ENCODE results near the gene CHD2.
"Not testable (repeated sequence)": the region's sequence is repeated elsewhere in the genome, so short reads cannot be mapped to it uniquely, and the experiment has no call there.

The CHD2 gene

GRCh38 chr15:93037820-93038705 lies 137.9 kb downstream of the CHD2 start:
- Histone ChIP-seq H3K9ac (no peak overlapping the region), H3K79me2 (no peaks in the 10 kb centered on the region), H3K4me3 (ENCODE audit: low read depth, low read length) (no peak overlapping the region), H3K4me1 (no peaks in the 10 kb centered on the region), H3K9me3 (ENCODE audit: control insufficient read depth, low read length) (no peaks in the 10 kb centered on the region), H3K4me2 (ENCODE audit: low read length) (no peak overlapping the region), H3K27ac (no peak overlapping the region), H3K27me3 (ENCODE audit: control insufficient read depth, insufficient read depth, low read length) (no peaks in the 10 kb centered on the region), H3K36me3 (ENCODE audit: control insufficient read depth, insufficient read depth, low read length) (no peaks in the 10 kb centered on the region), H2AFZ (no peak overlapping the region)
- TF ChIP-seq, protein P1, sequence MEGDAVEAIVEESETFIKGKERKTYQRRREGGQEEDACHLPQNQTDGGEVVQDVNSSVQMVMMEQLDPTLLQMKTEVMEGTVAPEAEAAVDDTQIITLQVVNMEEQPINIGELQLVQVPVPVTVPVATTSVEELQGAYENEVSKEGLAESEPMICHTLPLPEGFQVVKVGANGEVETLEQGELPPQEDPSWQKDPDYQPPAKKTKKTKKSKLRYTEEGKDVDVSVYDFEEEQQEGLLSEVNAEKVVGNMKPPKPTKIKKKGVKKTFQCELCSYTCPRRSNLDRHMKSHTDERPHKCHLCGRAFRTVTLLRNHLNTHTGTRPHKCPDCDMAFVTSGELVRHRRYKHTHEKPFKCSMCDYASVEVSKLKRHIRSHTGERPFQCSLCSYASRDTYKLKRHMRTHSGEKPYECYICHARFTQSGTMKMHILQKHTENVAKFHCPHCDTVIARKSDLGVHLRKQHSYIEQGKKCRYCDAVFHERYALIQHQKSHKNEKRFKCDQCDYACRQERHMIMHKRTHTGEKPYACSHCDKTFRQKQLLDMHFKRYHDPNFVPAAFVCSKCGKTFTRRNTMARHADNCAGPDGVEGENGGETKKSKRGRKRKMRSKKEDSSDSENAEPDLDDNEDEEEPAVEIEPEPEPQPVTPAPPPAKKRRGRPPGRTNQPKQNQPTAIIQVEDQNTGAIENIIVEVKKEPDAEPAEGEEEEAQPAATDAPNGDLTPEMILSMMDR (IDR thresholded peaks at IDR 0.05): no peak

DNA sequence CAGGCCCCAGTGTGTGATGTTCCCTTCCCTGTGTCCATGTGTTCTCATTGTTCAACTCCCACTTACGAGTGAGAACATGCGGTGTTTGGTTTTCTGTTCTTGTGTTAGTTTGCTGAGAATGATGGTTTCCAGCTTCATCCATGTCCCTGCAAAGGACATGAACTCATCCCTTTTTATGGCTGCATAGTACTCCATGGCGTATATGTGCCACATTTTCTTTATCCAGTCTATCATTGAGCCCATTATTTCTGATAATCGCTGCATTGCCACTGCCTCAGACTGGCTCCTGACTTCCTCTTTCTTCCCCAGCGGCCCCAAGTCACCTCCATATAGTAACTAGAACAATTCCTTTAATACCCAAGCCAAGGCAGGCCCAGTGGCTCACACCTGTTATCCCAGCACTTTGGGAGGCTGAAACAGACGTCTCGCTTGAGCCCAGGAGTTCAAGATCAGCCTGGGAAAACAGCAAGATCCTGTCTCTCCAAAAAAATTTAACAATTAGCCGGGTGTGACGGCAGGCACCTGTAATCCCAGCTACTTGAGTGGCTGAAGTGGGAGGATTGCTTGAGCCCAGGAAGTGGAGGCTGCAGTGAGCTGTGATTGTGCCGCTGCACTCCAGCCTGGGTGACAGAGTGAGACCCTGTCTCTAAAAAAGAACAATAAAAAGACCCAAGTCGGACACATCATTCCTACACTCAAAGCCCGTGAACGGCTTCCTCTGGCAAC lies 139.6 kb downstream of the CHD2 start:
- H3K27me3 ChIP-seq (ENCODE audit: control insufficient read depth, insufficient read depth, low read length); H3K36me3 ChIP-seq (ENCODE audit: control insufficient read depth, insufficient read depth, low read length); H3K79me2 ChIP-seq; H3K27ac ChIP-seq; H3K4me3 ChIP-seq (ENCODE audit: low read depth, low read length); H3K9me3 ChIP-seq (ENCODE audit: control insufficient read depth, low read length); H3K4me2 ChIP-seq (ENCODE audit: low read length); H3K4me1 ChIP-seq; H3K9ac ChIP-seq; H2AFZ ChIP-seq: not testable (repeated sequence)

GRCh38 chr15:93040288-93041158 lies 140.4 kb downstream of the CHD2 start:
- no peaks in the 10 kb centered on the region for H3K79me2 ChIP-seq
- no peak overlapping the region for H2AFZ ChIP-seq
- H3K27ac ChIP-seq: no peak overlapping the region
- H3K4me2 ChIP-seq (ENCODE audit: low read length): no peak overlapping the region
- no peaks in the 10 kb centered on the region for H3K36me3 ChIP-seq (ENCODE audit: control insufficient read depth, insufficient read depth, low read length)
- no peaks in the 10 kb centered on the region for H3K9me3 ChIP-seq (ENCODE audit: control insufficient read depth, low read length)
- no peak overlapping the region for H3K9ac ChIP-seq
- H3K4me3 ChIP-seq (ENCODE audit: low read depth, low read length): no peak overlapping the region
- TF ChIP-seq, protein P1 (IDR thresholded peaks at IDR 0.05): no peak
- H3K4me1 ChIP-seq: no peaks in the 10 kb centered on the region
- no peaks in the 10 kb centered on the region for H3K27me3 ChIP-seq (ENCODE audit: control insufficient read depth, insufficient read depth, low read length)

DNA sequence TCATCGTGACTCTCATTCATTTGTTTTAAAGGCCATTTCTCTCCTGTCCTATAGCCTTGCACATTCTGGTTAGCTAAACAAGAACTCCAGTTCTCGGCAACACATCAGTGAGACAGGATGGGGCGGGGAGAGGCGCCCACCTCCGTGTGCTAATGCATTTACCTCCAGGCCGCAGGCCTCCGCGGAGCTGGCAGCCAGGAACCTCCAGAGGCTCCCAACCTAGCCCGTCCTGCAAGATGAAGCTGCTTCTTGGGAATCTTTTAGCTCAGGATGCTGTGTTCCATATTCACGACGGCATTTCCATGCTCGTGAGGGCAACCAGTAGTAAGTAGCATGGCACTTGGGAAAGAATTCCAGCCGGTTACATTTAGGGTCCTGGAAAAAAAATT lies 141.0 kb downstream of the CHD2 start:
- TF ChIP-seq, protein P1 (IDR thresholded peaks at IDR 0.05): no peak
- Histone ChIP-seq H3K27ac (no peak overlapping the region), H3K79me2 (no peaks in the 10 kb centered on the region), H3K9me3 (ENCODE audit: control insufficient read depth, low read length) (no peaks in the 10 kb centered on the region), H3K4me1 (no peaks in the 10 kb centered on the region), H3K36me3 (ENCODE audit: control insufficient read depth, insufficient read depth, low read length) (no peaks in the 10 kb centered on the region), H3K4me3 (ENCODE audit: low read depth, low read length) (no peak overlapping the region), H2AFZ (no peak overlapping the region), H3K27me3 (ENCODE audit: control insufficient read depth, insufficient read depth, low read length) (no peaks in the 10 kb centered on the region), H3K9ac (no peak overlapping the region), H3K4me2 (ENCODE audit: low read length) (no peak overlapping the region)

DNA sequence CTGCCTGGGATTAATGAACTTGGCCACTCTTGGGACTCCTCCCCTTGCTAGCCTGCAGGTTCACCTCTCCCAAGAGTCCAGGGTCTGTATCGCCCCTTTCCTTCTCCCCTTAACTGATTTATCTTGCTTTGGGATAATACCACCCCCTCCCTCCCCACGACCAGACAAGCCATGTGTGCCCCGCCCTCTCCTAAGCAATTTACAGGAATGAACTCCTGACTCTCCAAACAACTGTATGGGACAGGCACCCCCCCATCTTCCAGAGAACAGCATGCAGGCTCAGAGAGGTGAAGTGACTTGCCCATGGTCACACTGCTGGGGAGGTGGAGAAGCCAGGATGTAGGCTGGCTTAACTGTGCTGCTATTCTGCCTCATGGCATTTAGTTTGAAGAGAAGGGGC lies 142.1 kb downstream of the CHD2 start:
- no peaks in the 10 kb centered on the region for H3K9me3 ChIP-seq (ENCODE audit: control insufficient read depth, low read length)
- H3K27ac ChIP-seq: no peak overlapping the region
- H2AFZ ChIP-seq: no peak overlapping the region
- TF ChIP-seq, protein P1 (IDR thresholded peaks at IDR 0.05): no peak
- H3K9ac ChIP-seq: no peak overlapping the region
- H3K36me3 ChIP-seq (ENCODE audit: control insufficient read depth, insufficient read depth, low read length): no peaks in the 10 kb centered on the region
- no peaks in the 10 kb centered on the region for H3K4me1 ChIP-seq
- no peaks in the 10 kb centered on the region for H3K79me2 ChIP-seq
- H3K4me2 ChIP-seq (ENCODE audit: low read length): no peak overlapping the region
- H3K27me3 ChIP-seq (ENCODE audit: control insufficient read depth, insufficient read depth, low read length): no peaks in the 10 kb centered on the region
- no peak overlapping the region for H3K4me3 ChIP-seq (ENCODE audit: low read depth, low read length)

Measured in parathyroid adenoma (tissue), 2 donors.